HG02852 (cell line): ENCODE measurements around the gene FXYD6.
"Not testable (repeated sequence)": the region's sequence is repeated elsewhere in the genome, so short reads cannot be mapped to it uniquely, and the experiment has no call there.

Experiments used
- ATAC-seq: cut with Tn5 transposase; IDR thresholded peaks from one replicate; pipeline ENCODE4 v1.9.1; 2021; ENCODE audit warnings: mild to moderate bottlenecking, moderate library complexity; ENCODE audit not compliant: unreplicated experiment

Gene FXYD6

GRCh38 chr11:117876341-117877119, at the start of gene FXYD6:
TSS of gene FXYD6 (minus strand) at chr11:117876658. CDS start at chr11:117842776, 33,882 bp downstream.
- no peak for ATAC-seq

DNA sequence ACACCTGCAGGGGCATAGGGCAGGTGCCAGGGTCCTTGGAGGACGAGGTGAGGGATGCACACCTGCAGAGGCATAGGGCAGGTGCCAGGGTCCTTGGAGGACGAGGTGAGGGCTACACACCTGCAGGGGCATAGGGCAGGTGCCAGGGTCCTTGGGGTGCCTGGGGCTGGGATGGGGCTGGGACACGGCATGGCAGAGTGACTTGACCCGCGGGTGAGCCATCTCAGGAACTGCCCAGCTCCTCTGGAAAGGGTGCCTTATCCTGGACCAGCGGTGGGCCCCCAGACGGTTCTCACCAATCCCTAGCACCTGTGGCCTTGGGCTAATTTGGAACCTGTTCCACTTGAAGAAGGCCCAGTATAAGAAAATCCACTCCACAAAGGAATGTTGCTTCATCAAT, 49.7 kb upstream of the FXYD6 start:
- ATAC-seq: not testable (repeated sequence)

GRCh38 chr11:117925198-117925925, 48.9 kb upstream of the FXYD6 start:
- no peak for ATAC-seq

- ATAC-seq: no peak
Measured at GRCh38 chr11:117924631-117925170, 48.2 kb upstream of the FXYD6 start.

GRCh38 chr11:117923773-117924172, 47.3 kb upstream of the FXYD6 start:
- ATAC-seq: no peak

- ATAC-seq: no peak
Measured at GRCh38 chr11:117923275-117923674, 46.8 kb upstream of the FXYD6 start.

GRCh38 chr11:117921893-117922292, 45.4 kb upstream of the FXYD6 start:
- no peak for ATAC-seq

DNA sequence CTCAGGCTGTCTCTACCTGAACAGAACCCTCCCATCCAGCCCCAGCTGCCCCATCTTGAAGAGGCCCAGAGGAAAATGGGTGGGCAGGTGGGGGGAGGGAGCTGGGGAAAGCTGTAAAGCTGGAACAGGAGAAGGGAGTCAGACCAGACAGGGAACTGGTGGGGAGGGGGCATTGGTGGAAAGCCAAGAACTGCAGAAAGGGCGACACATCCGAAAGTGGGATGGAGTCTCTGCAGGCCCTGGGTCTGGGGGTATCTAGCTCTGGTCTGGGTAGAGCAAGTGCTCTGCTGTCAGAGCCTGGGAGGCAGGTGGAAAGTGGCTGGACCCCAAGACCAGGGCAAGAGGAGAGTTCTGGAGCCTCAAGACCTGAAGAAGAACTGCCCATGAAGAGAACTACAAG, 45.0 kb upstream of the FXYD6 start:
- ATAC-seq: no peak

DNA sequence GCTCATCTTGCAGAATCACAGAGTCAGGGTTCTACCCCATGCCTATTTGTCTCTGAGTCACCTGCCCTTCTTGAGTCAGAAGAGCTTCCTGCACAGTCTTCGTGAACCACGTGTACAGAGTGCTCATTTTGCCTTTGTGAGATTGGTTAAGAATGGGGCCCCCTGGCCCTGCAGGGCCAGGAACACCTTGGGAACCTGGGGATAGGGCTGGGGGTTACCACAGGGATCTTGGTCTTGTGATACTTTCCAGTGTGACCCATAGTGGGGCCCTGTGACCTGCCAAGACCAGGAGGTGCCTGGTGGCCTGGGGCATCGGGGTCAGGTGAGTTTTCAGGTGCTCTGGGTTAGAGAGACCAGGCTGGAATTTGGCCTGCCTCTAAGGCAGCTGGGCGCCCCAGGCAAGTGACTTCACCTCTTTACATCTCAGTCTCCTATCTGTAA, 43.3 kb upstream of the FXYD6 start:
- ATAC-seq: no peak

DNA sequence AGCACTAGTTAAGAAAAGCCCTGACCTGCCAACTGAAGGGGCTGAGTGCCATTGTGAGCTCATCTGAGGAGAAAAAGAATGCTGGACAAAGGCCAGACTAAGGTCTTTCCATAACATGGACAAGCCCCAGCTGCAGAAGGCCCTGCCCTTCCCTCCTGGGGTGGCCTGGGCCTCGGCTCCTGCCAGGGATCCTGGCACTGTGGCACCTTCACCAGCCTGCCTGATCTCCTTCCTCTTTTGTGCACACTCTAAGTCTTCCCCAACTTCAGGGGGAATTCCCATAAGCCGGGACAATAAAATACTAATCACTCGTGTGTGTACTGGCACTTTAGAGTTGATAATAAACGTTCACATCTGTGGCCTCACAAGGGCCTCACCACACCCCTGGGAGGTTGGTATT, 42.9 kb upstream of the FXYD6 start:
- no peak for ATAC-seq

DNA sequence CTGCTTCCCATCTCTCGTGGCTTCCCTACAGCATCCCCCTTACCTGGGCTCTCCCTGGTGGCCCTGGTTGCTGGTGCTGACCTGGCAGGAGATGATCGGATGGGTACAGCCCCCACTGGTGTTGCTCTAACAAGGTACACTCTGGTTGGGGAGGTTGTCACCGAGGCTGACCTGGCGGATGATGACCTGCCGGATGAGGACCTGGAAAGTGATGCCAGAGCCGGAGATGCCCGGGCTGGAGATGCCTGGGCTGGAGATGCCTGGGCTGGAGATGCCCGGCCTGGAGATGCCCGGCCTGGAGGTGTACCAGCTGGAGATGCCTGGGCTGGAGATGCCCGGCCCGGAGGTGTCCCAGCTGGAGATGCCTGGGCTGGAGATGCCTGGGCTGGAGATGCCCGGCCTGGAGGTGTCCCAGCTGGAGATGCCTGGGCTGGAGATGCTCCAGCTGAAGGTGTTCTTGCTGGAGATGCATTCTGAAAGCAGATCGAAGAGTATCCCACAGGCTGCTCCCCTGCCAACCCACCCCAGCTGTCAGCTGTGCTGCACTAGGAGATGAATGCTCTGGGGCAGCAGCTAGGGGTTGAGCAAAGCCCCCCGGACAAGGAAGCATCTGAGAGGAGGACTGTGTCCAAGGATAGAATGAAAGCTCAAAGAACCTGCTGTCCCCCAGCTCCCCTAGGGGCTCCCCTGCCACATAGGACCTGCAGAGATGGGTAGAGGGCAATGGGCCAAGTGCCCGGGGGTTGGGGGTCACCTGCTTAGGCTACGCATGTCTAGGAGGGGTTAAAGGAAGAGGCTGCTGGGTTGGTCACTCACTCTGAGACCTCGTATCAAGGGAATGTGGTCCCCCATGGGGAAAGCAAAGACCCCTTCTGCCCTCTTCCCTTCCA, 42.2 kb upstream of the FXYD6 start:
- no peak for ATAC-seq

DNA sequence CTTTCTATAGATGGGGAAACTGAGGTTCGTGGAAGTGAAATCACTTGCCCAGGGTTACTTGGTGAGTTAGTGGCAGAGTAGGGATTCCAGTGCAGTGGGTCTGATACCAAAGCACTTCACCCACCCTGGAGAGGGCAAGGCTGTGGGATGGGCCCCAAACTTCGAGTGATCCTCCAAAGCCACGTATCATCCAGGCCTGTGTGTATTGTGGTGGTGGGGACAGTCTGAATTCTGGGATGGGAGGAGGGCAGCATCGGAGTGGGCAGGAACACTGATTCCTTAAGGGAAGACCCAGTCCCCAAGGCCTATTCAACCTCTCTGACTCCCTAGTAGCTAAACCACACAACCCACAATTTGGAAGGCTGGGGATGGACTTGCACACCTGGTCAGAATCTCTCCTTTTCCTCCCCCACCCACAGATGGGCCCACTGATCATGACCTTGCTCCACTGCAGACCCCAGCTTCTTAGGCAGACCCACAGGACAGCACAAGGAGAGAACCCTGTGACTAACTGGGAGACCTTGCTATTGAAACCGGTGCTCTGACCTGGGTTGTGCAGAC, 41.2 kb upstream of the FXYD6 start:
- ATAC-seq: no peak

DNA sequence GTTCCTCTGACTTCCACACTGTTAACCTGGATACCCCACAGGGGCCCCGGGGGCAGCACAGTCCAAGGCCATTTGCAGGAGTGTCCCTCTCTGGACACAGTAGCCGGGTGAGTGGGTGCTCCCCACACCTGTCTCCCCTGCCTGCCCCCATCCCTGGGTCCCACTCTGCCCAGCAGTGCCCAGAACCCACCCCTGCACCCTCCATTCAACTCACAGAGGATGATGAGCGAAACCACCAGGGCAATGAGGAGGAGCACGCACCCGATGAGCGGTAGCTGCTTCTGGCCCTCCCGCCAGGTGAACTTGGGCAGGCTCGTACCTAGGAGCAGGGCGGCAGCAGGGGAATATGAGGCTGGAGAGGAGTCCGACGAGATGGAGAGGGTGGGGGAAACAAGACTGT, 40.5 kb upstream of the FXYD6 start:
- no peak for ATAC-seq

DNA sequence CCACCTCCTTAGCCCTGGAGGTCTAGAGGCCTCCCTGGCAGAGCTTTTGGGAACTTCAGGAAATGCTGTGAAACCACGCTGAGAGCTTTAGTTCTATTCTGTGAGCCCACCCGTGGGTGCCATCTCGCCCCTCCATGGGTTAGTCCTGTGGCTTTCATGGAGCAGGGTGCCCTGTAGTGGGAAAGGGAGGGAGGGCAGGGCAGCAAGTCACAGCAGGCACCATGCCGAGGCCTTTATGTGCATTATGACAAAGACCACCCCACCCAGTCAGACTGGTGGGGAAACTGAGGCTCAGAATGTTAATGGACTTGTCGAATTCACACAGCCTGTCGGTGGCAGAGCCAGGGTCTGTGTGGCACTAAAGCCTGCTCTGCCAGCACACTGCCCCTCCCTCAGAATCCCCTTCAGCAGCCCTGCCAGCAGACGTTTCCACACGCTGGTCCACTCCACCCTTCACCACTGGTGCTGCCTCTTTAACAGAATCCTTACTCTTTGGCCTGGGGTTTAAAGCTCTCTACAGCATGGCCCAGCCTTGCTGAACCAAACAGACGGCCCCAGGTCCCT, 39.3 kb upstream of the FXYD6 start:
- no peak for ATAC-seq

- ATAC-seq: no peak
Measured at GRCh38 chr11:117914991-117915618, 38.6 kb upstream of the FXYD6 start.

DNA sequence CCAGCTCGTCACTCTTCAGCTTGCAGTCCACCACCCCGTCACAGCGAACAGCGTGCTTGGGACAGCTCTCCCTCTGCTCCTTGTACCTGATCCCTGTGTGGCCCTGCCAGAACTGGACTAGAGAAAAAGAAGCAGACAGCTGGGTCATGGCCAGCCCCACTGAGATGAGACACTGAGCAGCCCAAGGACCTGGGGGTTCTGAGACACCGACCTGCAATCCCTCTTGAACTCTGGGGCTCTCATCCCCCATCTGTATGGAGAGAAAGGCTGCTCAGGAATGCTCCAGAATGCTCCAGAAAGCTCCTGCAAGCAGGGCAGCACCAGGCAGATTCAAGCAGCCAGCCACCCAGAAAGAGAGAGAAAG, 37.9 kb upstream of the FXYD6 start:
- no peak for ATAC-seq

DNA sequence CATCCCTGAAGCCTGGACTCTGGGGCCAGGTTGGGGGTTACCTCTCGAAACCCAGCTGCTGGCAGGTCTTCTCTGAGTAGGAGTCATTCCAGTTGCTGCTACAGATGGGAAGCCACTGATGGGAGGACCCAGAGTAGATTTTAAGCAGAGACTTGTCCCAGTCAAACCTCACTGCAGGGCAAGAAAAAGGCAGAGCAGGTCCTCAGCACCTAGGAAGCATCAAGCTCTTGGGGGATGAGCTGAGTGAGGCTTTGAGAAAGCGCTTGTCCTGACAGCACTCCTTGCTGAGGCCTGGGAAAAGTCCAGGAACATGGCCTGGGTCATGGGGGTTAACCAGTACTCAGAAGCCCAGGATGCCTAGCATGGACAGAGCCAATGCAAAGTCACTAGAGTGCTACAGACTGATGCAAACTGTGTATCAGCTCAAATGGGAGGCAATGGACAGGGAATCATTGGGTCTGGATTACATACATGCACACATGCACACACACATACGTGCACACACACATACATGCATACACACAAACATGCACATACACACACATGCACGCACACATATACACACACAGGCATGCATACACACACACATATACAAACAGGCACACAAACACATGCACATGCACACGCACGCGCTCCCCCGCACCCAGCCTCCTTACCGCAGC, 37.4 kb upstream of the FXYD6 start:
- no peak for ATAC-seq

DNA sequence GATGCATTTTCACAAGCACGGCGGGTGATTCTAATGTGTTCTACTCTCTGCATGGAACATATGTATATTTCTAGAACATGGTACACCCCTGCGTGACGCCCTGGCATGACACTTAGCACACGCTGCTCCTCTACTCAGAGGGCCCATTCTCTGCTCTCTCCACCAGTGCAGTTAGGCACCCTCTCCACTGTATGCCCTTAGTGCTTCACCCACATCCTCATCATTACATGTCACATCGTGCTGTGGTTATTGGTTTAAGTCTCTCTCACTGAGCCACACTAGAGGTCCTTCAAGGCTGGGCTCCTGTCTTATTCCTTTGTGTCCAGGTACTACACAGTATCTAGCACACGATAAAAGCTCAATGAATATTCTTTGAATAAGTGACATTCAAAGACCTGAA, 36.0 kb upstream of the FXYD6 start:
- ATAC-seq: no peak

DNA sequence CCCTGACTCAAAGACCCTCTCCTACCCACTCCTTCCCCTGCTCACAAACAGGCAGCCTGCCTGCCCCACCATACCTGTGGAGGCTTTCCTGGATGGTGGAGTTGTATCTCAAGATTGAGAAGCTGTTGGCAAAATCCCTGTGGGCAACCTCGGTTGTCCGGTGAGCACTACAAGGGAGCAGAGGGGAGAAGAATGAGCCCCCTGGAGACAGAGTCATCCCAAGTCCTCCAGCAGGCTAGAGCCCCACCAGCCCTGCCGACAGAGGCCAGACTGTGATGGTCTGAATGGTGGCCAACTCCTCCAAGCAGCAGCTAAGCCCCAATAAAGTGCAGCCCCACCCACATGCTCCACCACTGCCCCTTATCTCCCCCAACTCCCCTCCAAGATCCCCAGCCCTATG, 35.2 kb upstream of the FXYD6 start:
- no peak for ATAC-seq
